ENCODE measurements around the gene OR51E2. TPM values are rescaled to one million over a fixed set of nuclear protein-coding genes. Genes with fewer than 3 reads are reported as not detected.
"Not testable (repeated sequence)": the region's sequence is repeated elsewhere in the genome, so short reads cannot be mapped to it uniquely, and the experiment has no call there.

The OR51E2 gene, protein sequence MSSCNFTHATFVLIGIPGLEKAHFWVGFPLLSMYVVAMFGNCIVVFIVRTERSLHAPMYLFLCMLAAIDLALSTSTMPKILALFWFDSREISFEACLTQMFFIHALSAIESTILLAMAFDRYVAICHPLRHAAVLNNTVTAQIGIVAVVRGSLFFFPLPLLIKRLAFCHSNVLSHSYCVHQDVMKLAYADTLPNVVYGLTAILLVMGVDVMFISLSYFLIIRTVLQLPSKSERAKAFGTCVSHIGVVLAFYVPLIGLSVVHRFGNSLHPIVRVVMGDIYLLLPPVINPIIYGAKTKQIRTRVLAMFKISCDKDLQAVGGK
- total RNA-seq (not detected in 2 replicates), polyA plus RNA-seq (not detected in 2 replicates)

DNA sequence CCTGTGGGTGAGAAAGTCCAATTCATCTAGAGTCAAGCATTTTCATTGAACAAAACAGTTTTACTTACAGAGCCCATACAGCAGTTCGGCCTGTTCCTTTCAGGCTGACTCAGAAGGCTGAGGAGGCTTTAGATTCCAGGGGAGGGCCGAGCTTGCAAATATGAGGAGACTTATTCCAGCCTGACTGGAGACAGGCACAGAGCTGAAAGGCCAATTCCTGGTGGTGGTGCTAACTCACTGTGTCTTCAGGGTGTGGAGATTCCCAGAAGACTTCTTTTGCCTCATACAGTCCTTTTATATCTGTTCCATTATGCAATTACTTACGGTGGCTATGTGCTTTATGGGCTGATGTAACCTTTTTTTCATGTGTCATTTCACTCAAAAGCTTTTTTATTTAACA is at the start of gene OR51E2:
OR51E2 (minus strand) TSS at position 269 of the 400 bp plus-strand sequence. CDS start 15,142 bp downstream, outside the sequence.
- TF ChIP-seq, protein P1, sequence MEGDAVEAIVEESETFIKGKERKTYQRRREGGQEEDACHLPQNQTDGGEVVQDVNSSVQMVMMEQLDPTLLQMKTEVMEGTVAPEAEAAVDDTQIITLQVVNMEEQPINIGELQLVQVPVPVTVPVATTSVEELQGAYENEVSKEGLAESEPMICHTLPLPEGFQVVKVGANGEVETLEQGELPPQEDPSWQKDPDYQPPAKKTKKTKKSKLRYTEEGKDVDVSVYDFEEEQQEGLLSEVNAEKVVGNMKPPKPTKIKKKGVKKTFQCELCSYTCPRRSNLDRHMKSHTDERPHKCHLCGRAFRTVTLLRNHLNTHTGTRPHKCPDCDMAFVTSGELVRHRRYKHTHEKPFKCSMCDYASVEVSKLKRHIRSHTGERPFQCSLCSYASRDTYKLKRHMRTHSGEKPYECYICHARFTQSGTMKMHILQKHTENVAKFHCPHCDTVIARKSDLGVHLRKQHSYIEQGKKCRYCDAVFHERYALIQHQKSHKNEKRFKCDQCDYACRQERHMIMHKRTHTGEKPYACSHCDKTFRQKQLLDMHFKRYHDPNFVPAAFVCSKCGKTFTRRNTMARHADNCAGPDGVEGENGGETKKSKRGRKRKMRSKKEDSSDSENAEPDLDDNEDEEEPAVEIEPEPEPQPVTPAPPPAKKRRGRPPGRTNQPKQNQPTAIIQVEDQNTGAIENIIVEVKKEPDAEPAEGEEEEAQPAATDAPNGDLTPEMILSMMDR (IDR thresholded peaks at IDR 0.05; ENCODE audit: low read depth, low read length), result no peak
- Histone ChIP-seq H3K4me1 (ENCODE audit: low read depth) (no peaks in the 10 kb centered on the region), H3K36me3 (no peaks in the 10 kb centered on the region), H3K27ac (no peak within 1 kb of the TSS), H3K27me3 (no peaks in the 10 kb centered on the region), H3K9me3 (ENCODE audit: low read depth) (no peaks in the 10 kb centered on the region), H3K4me3 (no peak within 1 kb of the TSS)
- no peak for DNase-seq (ENCODE audit: low read depth in 1 of 2, low spot score in 1 of 2)

DNA sequence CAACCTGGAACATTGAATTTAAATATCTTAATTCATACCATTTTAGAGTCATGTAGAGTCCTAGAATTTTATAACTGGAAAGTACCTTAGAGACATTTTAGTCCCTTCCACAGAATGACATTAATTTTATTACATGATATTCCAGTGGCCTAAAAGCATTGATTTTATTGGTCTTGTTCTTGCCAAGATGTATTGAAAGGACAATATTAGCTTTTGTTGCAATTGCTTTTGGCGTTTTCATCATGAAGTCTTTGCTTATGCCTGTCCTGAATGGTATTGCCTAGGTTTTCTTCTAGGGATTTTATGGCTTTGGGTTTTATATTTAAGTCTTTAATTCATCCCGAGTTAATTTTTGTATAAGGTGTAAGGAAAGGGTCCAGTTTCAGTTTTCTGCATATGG is 43.1 kb upstream of the OR51E2 start:
- no peak for DNase-seq (ENCODE audit: low read depth in 1 of 2, low spot score in 1 of 2)
- TF ChIP-seq, protein P1 (IDR thresholded peaks at IDR 0.05; ENCODE audit: low read depth, low read length), result no peak

DNA sequence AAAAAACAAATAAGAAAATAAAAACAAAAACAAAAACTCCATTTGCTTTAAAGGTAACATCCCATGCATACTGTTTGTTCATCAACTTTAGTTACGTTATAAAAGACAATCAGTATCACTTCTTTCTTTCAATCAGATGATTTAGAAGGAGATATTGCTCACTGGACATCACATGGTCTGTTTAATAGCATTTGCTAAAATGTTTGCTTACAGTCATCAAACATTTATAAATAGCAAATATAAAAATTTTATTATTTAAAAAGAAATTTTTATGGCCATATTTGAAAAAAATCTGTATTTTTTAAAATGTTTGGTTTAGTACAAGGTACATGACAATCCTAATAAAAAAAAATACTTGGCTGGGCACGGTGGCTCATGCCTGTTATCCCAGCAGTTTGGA is 29.5 kb upstream of the OR51E2 start:
- H3K27ac ChIP-seq, result no peak overlapping the region
- TF ChIP-seq, protein P1 (IDR thresholded peaks at IDR 0.05; ENCODE audit: low read depth, low read length), result no peak
- no peak for DNase-seq (ENCODE audit: low read depth in 1 of 2, low spot score in 1 of 2)
- H3K27me3 ChIP-seq, result no peaks in the 10 kb centered on the region
- H3K4me3 ChIP-seq, result no peak overlapping the region
- H3K36me3 ChIP-seq, result no peaks in the 10 kb centered on the region
- H3K9me3 ChIP-seq (ENCODE audit: low read depth), result no peaks in the 10 kb centered on the region
- H3K4me1 ChIP-seq (ENCODE audit: low read depth), result no peaks in the 10 kb centered on the region

More for the DNA sequence above, 43.1 kb upstream of the OR51E2 start:
- Histone ChIP-seq H3K27ac (no peak overlapping the region), H3K4me1 (ENCODE audit: low read depth) (no peaks in the 10 kb centered on the region), H3K9me3 (ENCODE audit: low read depth) (no peaks in the 10 kb centered on the region), H3K27me3 (no peaks in the 10 kb centered on the region), H3K4me3 (no peak overlapping the region), H3K36me3 (no peaks in the 10 kb centered on the region)

DNA sequence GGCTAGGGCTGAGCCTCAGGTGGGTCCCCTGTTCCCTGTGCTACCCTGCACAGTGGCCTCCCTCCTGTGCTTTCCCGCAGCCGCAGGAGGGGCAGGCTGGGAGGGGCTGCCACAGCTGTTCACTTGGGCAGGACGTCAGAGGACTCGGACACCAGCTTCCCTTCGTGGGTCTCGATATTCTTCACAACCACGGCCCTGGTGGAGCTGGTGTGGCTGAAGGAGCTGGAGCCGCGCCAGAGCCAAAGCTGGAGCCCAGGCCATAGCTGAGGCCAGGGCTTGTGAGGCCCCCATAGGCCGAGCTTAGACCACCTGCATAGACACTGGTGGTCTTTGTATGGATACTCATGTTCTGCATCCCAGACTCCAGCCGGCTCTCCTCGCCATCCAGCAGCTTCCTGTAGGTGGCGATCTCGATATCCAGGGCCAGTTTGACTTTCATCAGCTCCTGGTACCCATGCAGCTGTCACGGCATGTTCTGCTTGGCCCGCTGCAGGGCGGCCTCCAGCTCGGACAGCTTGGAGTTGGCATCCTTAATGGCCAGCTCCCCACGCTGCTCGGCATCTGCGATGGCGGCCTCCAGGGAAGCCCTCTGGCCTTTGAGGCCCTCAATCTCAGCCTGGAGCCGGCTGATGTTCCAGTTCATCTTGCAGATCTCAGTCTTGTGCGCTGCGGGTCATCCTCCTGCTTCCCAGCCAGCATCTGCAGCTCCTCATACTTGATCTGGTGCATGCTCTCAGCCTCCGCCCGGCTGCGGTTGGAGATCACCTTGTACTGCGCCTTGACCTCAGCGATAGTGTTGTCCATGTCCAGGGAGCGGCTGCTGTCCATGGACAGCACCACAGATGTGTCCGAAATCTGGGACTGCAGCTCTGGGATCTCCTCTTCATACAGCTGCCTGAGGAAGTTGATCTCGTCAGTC is 25.2 kb upstream of the OR51E2 start:
- DNase-seq (ENCODE audit: low read depth in 1 of 2, low spot score in 1 of 2); H3K9me3 ChIP-seq (ENCODE audit: low read depth); H3K4me1 ChIP-seq (ENCODE audit: low read depth); H3K27ac ChIP-seq; H3K36me3 ChIP-seq; H3K4me3 ChIP-seq; H3K27me3 ChIP-seq: not testable (repeated sequence)

DNA sequence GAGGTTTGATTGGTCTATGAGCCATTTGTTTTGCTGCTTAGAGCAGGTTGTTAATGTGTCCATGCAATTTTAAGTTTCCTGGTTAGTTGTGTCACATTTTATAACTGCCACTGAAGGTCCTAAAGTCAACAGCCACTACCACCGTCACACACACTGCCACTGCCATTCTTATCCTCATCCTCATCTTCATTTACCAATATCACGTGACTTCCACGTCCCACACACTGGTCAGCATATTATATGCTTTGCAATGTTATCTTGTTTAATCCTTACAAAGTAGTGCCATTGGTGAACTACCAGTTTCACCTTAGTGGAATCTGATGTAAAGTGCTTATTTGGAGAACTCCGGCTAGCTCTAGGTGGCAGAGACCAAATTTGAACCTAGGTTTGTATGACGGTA is 16.6 kb upstream of the OR51E2 start:
- Histone ChIP-seq H3K9me3 (ENCODE audit: low read depth) (no peaks in the 10 kb centered on the region), H3K4me3 (no peak overlapping the region), H3K27me3 (no peaks in the 10 kb centered on the region), H3K4me1 (ENCODE audit: low read depth) (no peaks in the 10 kb centered on the region), H3K27ac (no peak overlapping the region), H3K36me3 (no peaks in the 10 kb centered on the region)
- no peak for DNase-seq (ENCODE audit: low read depth in 1 of 2, low spot score in 1 of 2)
- TF ChIP-seq, protein P1 (IDR thresholded peaks at IDR 0.05; ENCODE audit: low read depth, low read length), result no peak

DNA sequence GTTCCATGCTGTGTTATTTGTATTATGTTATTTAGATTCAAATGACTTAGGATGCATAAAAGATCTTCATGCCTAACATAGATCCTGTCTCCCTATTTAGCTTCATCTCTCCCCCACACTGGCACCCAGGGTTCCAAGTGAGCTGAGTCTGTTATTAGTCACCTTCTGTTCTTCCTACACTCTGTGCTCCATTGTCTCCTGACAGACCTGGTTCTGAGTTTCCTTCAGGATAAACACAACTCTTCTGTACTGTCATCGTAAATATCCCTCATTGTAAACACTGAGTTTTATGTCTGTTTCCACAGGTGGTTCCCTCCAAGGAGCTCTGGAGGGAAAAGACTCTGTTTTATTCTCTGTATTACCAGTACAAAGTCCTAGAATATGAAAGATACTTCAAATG is 15.6 kb upstream of the OR51E2 start:
- TF ChIP-seq, protein P1 (IDR thresholded peaks at IDR 0.05; ENCODE audit: low read depth, low read length), result no peak
- Histone ChIP-seq H3K4me1 (ENCODE audit: low read depth) (no peaks in the 10 kb centered on the region), H3K4me3 (no peak overlapping the region), H3K36me3 (no peaks in the 10 kb centered on the region), H3K27ac (no peak overlapping the region), H3K9me3 (ENCODE audit: low read depth) (no peaks in the 10 kb centered on the region), H3K27me3 (no peaks in the 10 kb centered on the region)
- no peak for DNase-seq (ENCODE audit: low read depth in 1 of 2, low spot score in 1 of 2)

All from cardiac muscle cell (in vitro differentiated cells and primary cell).